Effector memory CD8-positive, alpha-beta T cell (primary cell): ENCODE measurements around the gene BCL11A.
"Not testable (repeated sequence)": the region's sequence is repeated elsewhere in the genome, so short reads cannot be mapped to it uniquely, and the experiment has no call there.

ENCODE experiments used
- ATAC-seq: fragments of 150-1000 bp; cut with Tn5 transposase; replicated peaks from 2 replicates; pipeline ENCODE4 v1.10.0; 2021; ENCODE audit warnings: mild to moderate bottlenecking, moderate library complexity
- DNase-seq, 3 experiments: peaks; one replicate each; pipeline ENCODE4 v3.0.0; 2021
- H3K27ac Mint-ChIP-seq, 2 donors: one replicate each; pipeline ENCODE4 v1.8.0; 2022; ENCODE audit warnings: mild to moderate bottlenecking in 2 of 2, mixed read lengths in 2 of 2, moderate library complexity in 2 of 2
- H3K27me3 Mint-ChIP-seq, 2 donors: one replicate each; pipeline ENCODE4 v1.8.0; 2022; ENCODE audit warnings: mixed read lengths in 2 of 2
- H3K36me3 Mint-ChIP-seq: one replicate; pipeline ENCODE4 v1.8.0; 2022; ENCODE audit warnings: mild to moderate bottlenecking, moderate library complexity, mixed read lengths; ENCODE audit not compliant: insufficient read depth
- H3K4me1 Mint-ChIP-seq, 2 donors: one replicate each; pipeline ENCODE4 v1.8.0; 2022; ENCODE audit warnings: low read depth in 2 of 2, mixed read lengths in 2 of 2
- H3K4me3 Mint-ChIP-seq, 2 donors: one replicate each; pipeline ENCODE4 v1.8.0; 2022; ENCODE audit warnings: mild to moderate bottlenecking in 2 of 2, mixed read lengths in 2 of 2, moderate library complexity in 2 of 2
- H3K9me3 Mint-ChIP-seq, 2 donors: one replicate each; pipeline ENCODE4 v1.8.0; 2022; ENCODE audit warnings: mixed read lengths in 2 of 2

BCL11A gene

GRCh38 chr2:60437080-60437696 lies 116.3 kb downstream of the BCL11A start:
- no peaks in the 10 kb centered on the region for H3K4me1 Mint-ChIP-seq
- no peak overlapping the region for H3K27ac Mint-ChIP-seq
- H3K27me3 Mint-ChIP-seq, result peaks cover 5 to 20% of the 10 kb centered on the region in 2 donors
- H3K36me3 Mint-ChIP-seq, result no peaks in the 10 kb centered on the region
- no peak overlapping the region for H3K4me3 Mint-ChIP-seq
- ATAC-seq (no peak), DNase-seq (no peak)
- no peaks in the 10 kb centered on the region for H3K9me3 Mint-ChIP-seq

- no peak for ATAC-seq
- H3K4me1 Mint-ChIP-seq, result no peaks in the 10 kb centered on the region
- no peak overlapping the region for H3K27ac Mint-ChIP-seq
- H3K27me3 Mint-ChIP-seq, result peaks cover 5 to 7% of the 10 kb centered on the region in 2 donors
- no peak overlapping the region for H3K4me3 Mint-ChIP-seq
- DNase-seq, result no peak
- no peaks in the 10 kb centered on the region for H3K9me3 Mint-ChIP-seq
- H3K36me3 Mint-ChIP-seq, result no peaks in the 10 kb centered on the region
These were observed 120.3 kb downstream of the BCL11A start for GRCh38 chr2:60433018-60433596.

- Mint-ChIP-seq H3K36me3 (no peaks in the 10 kb centered on the region), H3K27me3 (peaks cover 7% of the 10 kb centered on the region in 2 donors), H3K9me3 (no peaks in the 10 kb centered on the region), H3K4me3 (no peak overlapping the region), H3K27ac (no peak overlapping the region), H3K4me1 (no peaks in the 10 kb centered on the region)
- ATAC-seq, result no peak
- no peak for DNase-seq
These were observed 121.3 kb downstream of the BCL11A start for GRCh38 chr2:60432035-60432601.

GRCh38 chr2:60429681-60430080 lies 123.8 kb downstream of the BCL11A start:
- H3K27ac Mint-ChIP-seq, result no peak overlapping the region
- peaks cover 0 to 7% of the 10 kb centered on the region in 2 donors for H3K27me3 Mint-ChIP-seq
- no peak for ATAC-seq
- no peak for DNase-seq
- no peaks in the 10 kb centered on the region for H3K4me1 Mint-ChIP-seq
- no peaks in the 10 kb centered on the region for H3K36me3 Mint-ChIP-seq
- no peaks in the 10 kb centered on the region for H3K9me3 Mint-ChIP-seq
- no peak overlapping the region for H3K4me3 Mint-ChIP-seq

- Mint-ChIP-seq H3K27ac (no peak overlapping the region), H3K36me3 (no peaks in the 10 kb centered on the region), H3K4me1 (no peaks in the 10 kb centered on the region), H3K9me3 (no peaks in the 10 kb centered on the region), H3K27me3 (peaks cover 0 to 12% of the 10 kb centered on the region in 2 donors), H3K4me3 (no peak overlapping the region)
- DNase-seq (no peak), ATAC-seq (no peak)
These were observed 126.6 kb downstream of the BCL11A start for GRCh38 chr2:60426880-60427279.

GRCh38 chr2:60426341-60426740 lies 127.1 kb downstream of the BCL11A start:
- no peaks in the 10 kb centered on the region for H3K9me3 Mint-ChIP-seq
- H3K4me3 Mint-ChIP-seq, result no peak overlapping the region
- no peak overlapping the region for H3K27ac Mint-ChIP-seq
- no peaks in the 10 kb centered on the region for H3K4me1 Mint-ChIP-seq
- no peaks in the 10 kb centered on the region for H3K36me3 Mint-ChIP-seq
- ATAC-seq (no peak), DNase-seq (no peak)
- H3K27me3 Mint-ChIP-seq, result peaks cover 0 to 12% of the 10 kb centered on the region in 2 donors

- no peak overlapping the region for H3K4me3 Mint-ChIP-seq
- no peaks in the 10 kb centered on the region for H3K36me3 Mint-ChIP-seq
- peaks cover 5 to 14% of the 10 kb centered on the region in 2 donors for H3K27me3 Mint-ChIP-seq
- H3K4me1 Mint-ChIP-seq, result no peaks in the 10 kb centered on the region
- ATAC-seq (no peak), DNase-seq (no peak)
- no peak overlapping the region for H3K27ac Mint-ChIP-seq
- H3K9me3 Mint-ChIP-seq, result no peaks in the 10 kb centered on the region
These were observed 129.2 kb downstream of the BCL11A start for GRCh38 chr2:60424233-60424632.

- Mint-ChIP-seq H3K36me3 (no peaks in the 10 kb centered on the region), H3K4me1 (no peaks in the 10 kb centered on the region), H3K9me3 (no peaks in the 10 kb centered on the region), H3K4me3 (no peak overlapping the region), H3K27ac (no peak overlapping the region), H3K27me3 (peaks cover 12 to 20% of the 10 kb centered on the region in 2 donors)
- ATAC-seq, result no peak
- DNase-seq, result no peak
These were observed 129.9 kb downstream of the BCL11A start for GRCh38 chr2:60423505-60423904.

- Mint-ChIP-seq H3K36me3 (no peaks in the 10 kb centered on the region), H3K27me3 (peaks cover 14% of the 10 kb centered on the region in 2 donors), H3K27ac (no peak overlapping the region), H3K9me3 (no peaks in the 10 kb centered on the region), H3K4me3 (no peak overlapping the region), H3K4me1 (no peaks in the 10 kb centered on the region)
- ATAC-seq (no peak), DNase-seq (no peak)
These were observed 130.5 kb downstream of the BCL11A start for GRCh38 chr2:60422826-60423483.

- not testable (repeated sequence) for ATAC-seq, H3K4me3 Mint-ChIP-seq, DNase-seq, H3K27ac Mint-ChIP-seq, H3K36me3 Mint-ChIP-seq, H3K4me1 Mint-ChIP-seq, H3K9me3 Mint-ChIP-seq
- peaks cover 9 to 14% of the 10 kb centered on the region in 2 donors for H3K27me3 Mint-ChIP-seq
These were observed 136.2 kb downstream of the BCL11A start for GRCh38 chr2:60417210-60417609.

- DNase-seq (no peak), ATAC-seq (no peak)
- H3K27ac Mint-ChIP-seq, result no peak overlapping the region
- H3K9me3 Mint-ChIP-seq, result peaks cover 0 to 4% of the 10 kb centered on the region in 2 donors
- H3K4me1 Mint-ChIP-seq, result no peaks in the 10 kb centered on the region
- H3K4me3 Mint-ChIP-seq, result no peak overlapping the region
- H3K36me3 Mint-ChIP-seq, result no peaks in the 10 kb centered on the region
- H3K27me3 Mint-ChIP-seq, result peaks cover 14% of the 10 kb centered on the region in 2 donors
These were observed 137.0 kb downstream of the BCL11A start for GRCh38 chr2:60416221-60417008.

- no peak overlapping the region for H3K4me3 Mint-ChIP-seq
- no peaks in the 10 kb centered on the region for H3K36me3 Mint-ChIP-seq
- no peak for ATAC-seq
- DNase-seq, result no peak
- H3K27me3 Mint-ChIP-seq, result peaks cover 14 to 15% of the 10 kb centered on the region in 2 donors
- no peak overlapping the region for H3K27ac Mint-ChIP-seq
- H3K4me1 Mint-ChIP-seq, result no peaks in the 10 kb centered on the region
- peaks cover 0 to 4% of the 10 kb centered on the region in 2 donors for H3K9me3 Mint-ChIP-seq
These were observed 137.6 kb downstream of the BCL11A start for GRCh38 chr2:60415814-60416213.

- H3K36me3 Mint-ChIP-seq, result no peaks in the 10 kb centered on the region
- ATAC-seq, result no peak
- H3K9me3 Mint-ChIP-seq, result peaks cover 0 to 4% of the 10 kb centered on the region in 2 donors
- no peak overlapping the region for H3K4me3 Mint-ChIP-seq
- no peaks in the 10 kb centered on the region for H3K4me1 Mint-ChIP-seq
- no peak overlapping the region for H3K27ac Mint-ChIP-seq
- no peak for DNase-seq
- peaks cover 13 to 15% of the 10 kb centered on the region in 2 donors for H3K27me3 Mint-ChIP-seq
These were observed 138.8 kb downstream of the BCL11A start for GRCh38 chr2:60414495-60415138.
